DOHH2 (cell line): ENCODE measurements around the gene DDIT4L.

Source experiments
- H3F3A ChIP-seq: fragments of 200-600 bp; sonication (generic), shearing (Covaris generic); 2 replicates; pipeline ENCODE4 v1.6.0; 2016; ENCODE audit warnings: antibody characterized with exemption, mild to moderate bottlenecking; ENCODE audit not compliant: control insufficient read depth, insufficient read depth
- H3K27ac ChIP-seq: fragments of 200-600 bp; sonication (generic); 2 replicates; pipeline ENCODE4 v1.5.1; 2014; ENCODE audit warnings: low read depth, mild to moderate bottlenecking, low read length, moderate library complexity
- H3K27me3 ChIP-seq: fragments of 200-600 bp; sonication (generic); 2 replicates; pipeline ENCODE4 v1.6.1; 2014; ENCODE audit warnings: mild to moderate bottlenecking, low read length, mixed read lengths; ENCODE audit not compliant: control insufficient read depth
- H3K36me3 ChIP-seq: fragments of 200-600 bp; sonication (generic); 2 replicates; pipeline ENCODE4 v1.6.1; 2014; ENCODE audit warnings: mild to moderate bottlenecking, low read length, moderate library complexity, mixed read lengths; ENCODE audit not compliant: control insufficient read depth
- H3K4me1 ChIP-seq: fragments of 200-600 bp; sonication (generic); 2 replicates; pipeline ENCODE4 v1.6.1; 2014; ENCODE audit warnings: mild to moderate bottlenecking, low read length, mixed read lengths; ENCODE audit not compliant: control insufficient read depth
- H3K4me2 ChIP-seq: fragments of 200-600 bp; sonication (generic); 2 replicates; pipeline ENCODE4 v1.6.0; 2014; ENCODE audit warnings: mild to moderate bottlenecking, low read length, moderate library complexity
- H3K4me3 ChIP-seq: fragments of 200-600 bp; sonication (generic); 2 replicates; pipeline ENCODE4 v1.5.1; 2014; ENCODE audit warnings: mild to moderate bottlenecking, low read length, mixed read lengths
- H3K79me2 ChIP-seq: fragments of 200-600 bp; sonication (generic); 2 replicates; pipeline ENCODE4 v1.6.1; 2014; ENCODE audit warnings: mild to moderate bottlenecking, low read length, mixed read lengths; ENCODE audit not compliant: control insufficient read depth
- H3K9me2 ChIP-seq: fragments of 200-600 bp; sonication (generic); replicated peaks from 2 replicates; pipeline ENCODE4 v1.6.1; 2014; ENCODE audit warnings: mild to moderate bottlenecking, low read length, mixed read lengths; ENCODE audit not compliant: control insufficient read depth
- H3K9me3 ChIP-seq: fragments of 200-600 bp; sonication (generic); 2 replicates; pipeline ENCODE4 v1.6.1; 2014; ENCODE audit warnings: antibody characterized with exemption, low read length, mixed read lengths; ENCODE audit not compliant: control insufficient read depth, insufficient read depth
- H4K20me1 ChIP-seq: fragments of 200-600 bp; sonication (generic); 2 replicates; pipeline ENCODE4 v1.6.0; 2014; ENCODE audit warnings: low read depth, mild to moderate bottlenecking, antibody characterized with exemption, low read length, moderate library complexity; ENCODE audit not compliant: control insufficient read depth, insufficient read depth
- EZH2phosphoT487 ChIP-seq: fragments of 200-600 bp; sonication (generic); IDR thresholded peaks from 2 replicates; pipeline ENCODE4 v1.6.1; 2017; ENCODE audit warnings: borderline replicate concordance, mild to moderate bottlenecking, antibody characterized with exemption, low read length, moderate library complexity, mixed read lengths
- TF ChIP-seq, protein P1 (sequence below): fragments of 200-600 bp; sonication (generic); IDR thresholded peaks from one replicate; pipeline ENCODE4 v1.5.1; 2014; ENCODE audit warnings: antibody characterized with exemption, mild to moderate bottlenecking, low read depth, low read length; ENCODE audit not compliant: poor library complexity, severe bottlenecking

DDIT4L gene

DNA sequence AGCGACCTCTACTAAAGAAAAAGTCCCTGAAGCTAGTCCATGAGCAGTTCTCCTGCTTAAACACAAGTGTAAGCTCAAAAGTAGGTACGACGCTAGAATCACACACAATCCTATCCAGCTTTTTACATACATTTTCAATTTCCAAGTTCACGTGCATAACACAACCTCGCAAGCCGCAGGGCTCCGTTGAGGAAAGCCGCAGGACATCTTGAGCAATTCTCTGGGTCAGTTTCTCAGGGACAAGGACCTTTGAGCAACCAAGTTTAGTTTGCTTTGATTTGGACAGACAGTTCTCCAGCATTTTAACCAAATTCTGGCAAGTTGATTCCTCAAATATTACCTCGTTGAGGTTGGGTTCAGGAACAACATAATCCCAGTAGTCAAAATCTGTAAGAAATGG, 2.5 kb downstream of the DDIT4L start:
- Histone ChIP-seq H3K79me2 (no peaks in the 10 kb centered on the region), H3K4me3 (no peak overlapping the region), H3K9me2 (no peaks in the 10 kb centered on the region), H3K4me2 (no peak overlapping the region), H3K4me1 (no peaks in the 10 kb centered on the region), H3F3A (no peaks in the 10 kb centered on the region), H4K20me1 (no peaks in the 10 kb centered on the region), H3K27me3 (no peaks in the 10 kb centered on the region), H3K9me3 (no peaks in the 10 kb centered on the region), H3K36me3 (no peaks in the 10 kb centered on the region), H3K27ac (no peak overlapping the region)
- no peak for TF ChIP-seq EZH2phosphoT487
- TF ChIP-seq, protein P1, sequence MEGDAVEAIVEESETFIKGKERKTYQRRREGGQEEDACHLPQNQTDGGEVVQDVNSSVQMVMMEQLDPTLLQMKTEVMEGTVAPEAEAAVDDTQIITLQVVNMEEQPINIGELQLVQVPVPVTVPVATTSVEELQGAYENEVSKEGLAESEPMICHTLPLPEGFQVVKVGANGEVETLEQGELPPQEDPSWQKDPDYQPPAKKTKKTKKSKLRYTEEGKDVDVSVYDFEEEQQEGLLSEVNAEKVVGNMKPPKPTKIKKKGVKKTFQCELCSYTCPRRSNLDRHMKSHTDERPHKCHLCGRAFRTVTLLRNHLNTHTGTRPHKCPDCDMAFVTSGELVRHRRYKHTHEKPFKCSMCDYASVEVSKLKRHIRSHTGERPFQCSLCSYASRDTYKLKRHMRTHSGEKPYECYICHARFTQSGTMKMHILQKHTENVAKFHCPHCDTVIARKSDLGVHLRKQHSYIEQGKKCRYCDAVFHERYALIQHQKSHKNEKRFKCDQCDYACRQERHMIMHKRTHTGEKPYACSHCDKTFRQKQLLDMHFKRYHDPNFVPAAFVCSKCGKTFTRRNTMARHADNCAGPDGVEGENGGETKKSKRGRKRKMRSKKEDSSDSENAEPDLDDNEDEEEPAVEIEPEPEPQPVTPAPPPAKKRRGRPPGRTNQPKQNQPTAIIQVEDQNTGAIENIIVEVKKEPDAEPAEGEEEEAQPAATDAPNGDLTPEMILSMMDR: no peak

DNA sequence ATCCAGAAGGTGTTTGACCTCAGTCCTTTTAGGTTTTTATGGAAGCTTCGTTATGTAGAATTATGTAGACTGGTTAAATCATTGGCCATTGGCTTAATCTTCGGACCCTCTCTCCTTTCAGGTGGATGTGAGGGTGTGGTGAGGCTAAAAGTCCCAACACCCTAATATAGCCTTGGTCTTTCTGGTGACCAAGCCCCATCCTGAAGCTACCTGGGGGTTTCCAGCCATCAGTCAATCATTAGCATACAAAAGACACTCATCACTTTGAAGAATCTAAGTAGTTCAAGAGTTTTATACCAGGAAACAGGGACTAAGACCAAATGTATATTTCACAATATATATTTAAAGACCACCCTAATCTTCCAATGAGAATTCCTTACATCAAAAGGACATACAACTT, 5.5 kb downstream of the DDIT4L start:
- TF ChIP-seq, protein P1: no peak
- TF ChIP-seq EZH2phosphoT487: no peak
- H3K9me3 ChIP-seq: no peaks in the 10 kb centered on the region
- H3K27me3 ChIP-seq: no peaks in the 10 kb centered on the region
- H3K4me3 ChIP-seq: no peak overlapping the region
- H3K4me1 ChIP-seq: no peaks in the 10 kb centered on the region
- no peaks in the 10 kb centered on the region for H3K9me2 ChIP-seq
- H3K4me2 ChIP-seq: no peak overlapping the region
- H3K36me3 ChIP-seq: no peaks in the 10 kb centered on the region
- no peaks in the 10 kb centered on the region for H3F3A ChIP-seq
- no peaks in the 10 kb centered on the region for H4K20me1 ChIP-seq
- no peaks in the 10 kb centered on the region for H3K79me2 ChIP-seq
- H3K27ac ChIP-seq: no peak overlapping the region

DNA sequence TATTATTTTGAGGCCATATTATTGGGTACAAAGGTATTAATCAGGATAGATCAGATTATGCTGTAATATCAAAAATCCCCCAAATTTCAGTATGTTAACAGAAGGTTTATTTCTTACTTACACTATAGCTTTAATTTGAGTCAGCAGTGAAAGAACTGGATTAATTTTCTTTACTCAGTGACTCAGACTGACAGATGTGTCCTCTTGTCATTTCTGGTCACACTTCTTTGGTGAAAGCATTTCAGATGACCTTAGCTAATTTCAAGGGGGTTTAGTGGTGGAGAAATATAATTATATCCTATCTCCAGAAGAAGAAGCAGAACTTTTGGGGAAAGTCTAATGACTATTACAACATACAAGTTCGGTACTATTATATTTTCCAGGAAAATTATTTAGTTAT, 12.4 kb downstream of the DDIT4L start:
- Histone ChIP-seq H3K36me3 (no peaks in the 10 kb centered on the region), H3K27me3 (no peaks in the 10 kb centered on the region), H3K4me2 (no peak overlapping the region), H3K9me3 (no peaks in the 10 kb centered on the region), H3K4me3 (no peak overlapping the region), H4K20me1 (no peaks in the 10 kb centered on the region), H3K4me1 (no peaks in the 10 kb centered on the region), H3K79me2 (no peaks in the 10 kb centered on the region), H3K9me2 (no peaks in the 10 kb centered on the region), H3F3A (no peaks in the 10 kb centered on the region), H3K27ac (no peak overlapping the region)
- TF ChIP-seq, protein P1: no peak
- TF ChIP-seq EZH2phosphoT487: no peak

DNA sequence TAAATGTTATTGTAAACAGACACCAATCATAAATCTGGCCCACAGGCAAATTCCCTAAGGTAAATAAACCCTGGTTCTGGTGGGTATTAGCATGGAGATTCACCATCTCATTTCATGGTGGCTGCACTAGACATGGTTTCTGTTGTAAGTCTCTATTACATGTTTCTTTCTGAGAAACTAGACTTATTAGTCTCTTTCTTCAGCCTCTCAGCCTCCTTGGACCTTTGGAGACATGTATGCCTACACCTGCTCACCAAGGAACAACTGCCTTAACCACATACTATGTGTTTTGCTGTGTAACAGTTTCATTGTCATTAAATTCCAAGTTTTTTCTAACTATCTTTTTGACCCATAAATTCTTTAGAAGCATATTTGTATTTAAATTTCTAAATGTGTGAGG, 13.1 kb downstream of the DDIT4L start:
- Histone ChIP-seq H3K36me3 (no peaks in the 10 kb centered on the region), H3K4me2 (no peak overlapping the region), H3K4me1 (no peaks in the 10 kb centered on the region), H3K9me2 (no peaks in the 10 kb centered on the region), H3K27me3 (no peaks in the 10 kb centered on the region), H3K9me3 (no peaks in the 10 kb centered on the region), H3K27ac (no peak overlapping the region), H3F3A (no peaks in the 10 kb centered on the region), H3K4me3 (no peak overlapping the region), H4K20me1 (no peaks in the 10 kb centered on the region), H3K79me2 (no peaks in the 10 kb centered on the region)
- TF ChIP-seq EZH2phosphoT487: no peak
- TF ChIP-seq, protein P1: no peak
